Psoas muscle (tissue), 8 donors: ENCODE measurements around the gene PACRG. TPM values are rescaled to one million over a fixed set of nuclear protein-coding genes. Genes with fewer than 3 reads are reported as not detected.

Experiments
- ATAC-seq, 4 donors: fragments of 200-7000 bp; cut with Tn5 transposase; one replicate each; pipeline ENCODE4 v1.9.1; 2020; ENCODE audit warnings: moderate library complexity in 3 of 4, mild to moderate bottlenecking in 2 of 4
- DNase-seq, 2 donors: peaks; one replicate each; pipeline ENCODE4 v3.0.0-alpha.2; 2020
- H3K27ac ChIP-seq: fragments of 200-600 bp; one replicate; pipeline ENCODE4 v1.8.0; 2022
- H3K27me3 ChIP-seq, 3 donors: fragments of 200-600 bp in 1 of 3; one replicate each; pipeline versions ENCODE4 v1.6.1 to v1.8.0; 2013 to 2022; ENCODE audit warnings: low read length in 2 of 3, mild to moderate bottlenecking in 2 of 3, moderate library complexity in 1 of 3; ENCODE audit not compliant: insufficient read depth in 3 of 3
- H3K36me3 ChIP-seq, 2 donors: fragments of 200-600 bp in 1 of 2; one replicate each; pipeline versions ENCODE4 v1.6.1 to v1.8.0; 2013 to 2022; ENCODE audit warnings: low read depth in 1 of 2, mild to moderate bottlenecking in 1 of 2, moderate library complexity in 1 of 2; ENCODE audit not compliant: insufficient read depth in 1 of 2
- H3K4me1 ChIP-seq: fragments of 200-600 bp; one replicate; pipeline ENCODE4 v1.8.0; 2022
- H3K4me3 ChIP-seq: fragments of 200-600 bp; one replicate; pipeline ENCODE4 v1.8.0; 2022; ENCODE audit warnings: mild to moderate bottlenecking
- H3K9me3 ChIP-seq: fragments of 200-600 bp; one replicate; pipeline ENCODE4 v1.8.0; 2022
- CTCF ChIP-seq: fragments of 200-600 bp; IDR thresholded peaks from one replicate; pipeline ENCODE4 v1.8.0; 2022; ENCODE audit warnings: antibody characterized with exemption
- WGBS, 3 donors: extraction: QIAGEN DNeasy Blood & Tissue Kit; methylation state at CpG; one replicate each; pipeline versions ENCODE4 v1.1.6 to v1.1.7; 2013; 5-methylcytosine and 5-hydroxymethylcytosine counted together
- intact Hi-C, 2 donors: fragments of 100-400 bp; cut with DNase I; formaldehyde crosslinking; loops; one replicate each; pipeline versions ENCODE4 v1.11.0 to v1.14.2; 2022
- polyA plus RNA-seq, 3 donors: library from polyadenylated mRNA; stranded (reverse); fragments of 200-250 nt; gene quantifications; one replicate each; pipeline ENCODE4 v1.2.3, GENCODE V29; 2013
- total RNA-seq, 4 donors: library from RNA; stranded (reverse); fragmentation: NEBNext Ultra II Directional in 2 of 4; extraction: Animal tissue kit (Norgen Biotek cat#: 25700) in 2 of 4; gene quantifications; one replicate each; pipeline versions ENCODE4 v1.2.1 to v1.2.4, GENCODE V29; 2021 to 2023
- donor health status: healthy with polysubstance abuse.
- donor health status: DM: no; HTN: no; CAD: no; lungs with moderate emphysema.
- donor health status: Bipolar disorder and iron deficiency.
- donor health status: healthy.
- donor health status: DM: yes; HTN: yes; CAD: no.
- donor health status: DM: no; HTN: no; CAD: no.
- donor health status: DM: no; HTN: no; CAD: no.
- donor health status: DM: yes; HTN: yes; CAD: no.

Gene PACRG
- total and polyA plus RNA-seq, 7 donors: 0.17 to 3.1 (median 1.8) TPM

- Histone ChIP-seq H3K4me1 (peaks cover 14% of the 10 kb centered on the region), H3K27ac (no peak overlapping the region), H3K27me3 (no peaks in the 10 kb centered on the region), H3K9me3 (no peaks in the 10 kb centered on the region), H3K36me3 (no peaks in the 10 kb centered on the region), H3K4me3 (no peak overlapping the region)
- WGBS, 3 donors: 88 to 96% (median 91%) methylated on average over 9 of the region's 9 CpGs
- no peak for TF ChIP-seq CTCF
- intact Hi-C loops: no loop called here
- no peak for ATAC-seq
- no peak for DNase-seq
Observed at GRCh38 chr6:163327165-163327880, 599.5 kb downstream of the PACRG start.

DNA sequence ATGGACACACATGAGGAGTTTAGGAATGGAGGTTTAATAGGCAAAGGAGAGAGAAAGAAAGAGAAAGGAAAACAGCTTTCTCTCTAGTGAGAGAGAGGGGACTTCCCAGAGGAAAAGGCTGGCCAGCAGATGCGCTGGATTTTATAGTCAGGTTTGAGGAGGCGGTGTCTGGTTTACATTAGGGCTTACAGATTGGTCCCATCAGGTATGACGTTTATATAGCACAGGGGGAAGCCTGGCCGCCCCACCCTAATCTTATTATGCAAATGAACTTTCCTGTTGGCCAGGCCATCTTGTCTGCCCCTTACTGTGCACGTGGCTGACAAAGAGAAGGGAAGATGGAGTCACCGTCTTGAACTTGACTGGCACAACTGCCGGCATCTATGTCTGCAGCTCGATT, 600.1 kb downstream of the PACRG start:
- DNase-seq (no peak), ATAC-seq (no peak)
- H3K4me1 ChIP-seq: peaks cover 14% of the 10 kb centered on the region
- H3K4me3 ChIP-seq: no peak overlapping the region
- TF ChIP-seq CTCF: no peak
- H3K27ac ChIP-seq: no peak overlapping the region
- intact Hi-C loops: no loop called here
- H3K36me3 ChIP-seq: no peaks in the 10 kb centered on the region
- no peaks in the 10 kb centered on the region for H3K9me3 ChIP-seq
- H3K27me3 ChIP-seq: no peaks in the 10 kb centered on the region
- WGBS, 3 donors: 72 to 77% (median 77%) methylated on average over 8 of the region's 8 CpGs

DNA sequence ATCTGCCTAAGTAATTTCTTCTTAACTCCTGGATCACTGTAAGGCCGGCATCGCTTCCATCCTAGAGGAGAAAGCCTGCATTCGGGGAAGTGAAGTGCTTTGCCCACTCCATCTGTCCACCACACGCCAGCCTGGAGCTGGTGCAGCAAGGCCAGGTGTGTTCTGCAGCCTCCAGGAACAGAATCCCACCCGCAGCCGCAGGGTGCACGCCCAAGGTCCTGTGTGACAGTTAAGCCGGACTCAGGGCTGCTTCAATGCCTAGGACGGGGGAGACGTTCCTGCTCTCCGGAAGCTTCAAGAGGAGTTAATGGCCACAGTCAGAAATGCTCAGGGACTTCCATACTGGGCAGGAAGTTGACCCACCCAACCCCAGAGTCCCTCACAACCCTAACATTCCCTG, 600.6 kb downstream of the PACRG start:
- TF ChIP-seq CTCF: no peak
- peaks cover 19% of the 10 kb centered on the region for H3K4me1 ChIP-seq
- no peaks in the 10 kb centered on the region for H3K36me3 ChIP-seq
- intact Hi-C loops: no loop called here
- no peaks in the 10 kb centered on the region for H3K9me3 ChIP-seq
- no peak overlapping the region for H3K27ac ChIP-seq
- DNase-seq (no peak), ATAC-seq (no peak)
- no peak overlapping the region for H3K4me3 ChIP-seq
- H3K27me3 ChIP-seq: no peaks in the 10 kb centered on the region
- 87 to 92% (median 90%) methylated on average over 11 of the region's 11 CpGs for WGBS, 3 donors

GRCh38 chr6:163329991-163330390, 602.2 kb downstream of the PACRG start:
- intact Hi-C loops: loop anchor here (5.0 to 10.0 kb wide), 3 partner anchors 33 to 635 kb away; no protein-coding TSS in a partner anchor
- 65 to 80% (median 69%) methylated on average over 8 to 9 of the region's 9 CpGs for WGBS, 3 donors

More at GRCh38 chr6:163329991-163330390, 602.2 kb downstream of the PACRG start:
- Histone ChIP-seq H3K27ac (no peak overlapping the region), H3K36me3 (no peaks in the 10 kb centered on the region), H3K9me3 (no peaks in the 10 kb centered on the region), H3K4me1 (peaks cover 22% of the 10 kb centered on the region), H3K4me3 (no peak overlapping the region), H3K27me3 (no peaks in the 10 kb centered on the region)
- ATAC-seq: no peak
- TF ChIP-seq CTCF: no peak
- DNase-seq: no peak
